Fibroblast of peridontal ligament (primary cell): Measurements from ENCODE around the gene VEGFC.

Experiments used
- DNase-seq: peaks from one replicate; pipeline ENCODE4 v3.0.0-alpha.2; 2010; ENCODE audit errors: extremely low read depth

The VEGFC gene

DNA sequence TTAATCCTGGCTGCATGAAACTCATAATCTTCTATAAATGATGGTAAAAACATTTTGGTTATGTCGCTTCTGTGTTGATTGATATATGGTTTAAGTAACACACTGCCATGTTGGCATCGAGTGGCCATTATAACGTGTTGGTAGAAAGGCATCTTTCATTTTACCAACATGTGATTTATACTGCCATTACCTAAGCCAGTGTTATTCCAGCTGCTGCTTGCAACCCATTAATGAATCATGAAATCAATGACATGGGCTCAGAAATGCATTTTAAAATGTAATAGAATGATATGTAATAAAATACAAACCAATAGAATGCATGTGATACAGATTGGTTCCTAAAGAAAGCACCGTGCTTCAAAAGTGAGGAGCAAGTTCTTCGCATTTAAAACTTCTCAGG is 102.0 kb downstream of the VEGFC start:
- DNase-seq: no peak

DNA sequence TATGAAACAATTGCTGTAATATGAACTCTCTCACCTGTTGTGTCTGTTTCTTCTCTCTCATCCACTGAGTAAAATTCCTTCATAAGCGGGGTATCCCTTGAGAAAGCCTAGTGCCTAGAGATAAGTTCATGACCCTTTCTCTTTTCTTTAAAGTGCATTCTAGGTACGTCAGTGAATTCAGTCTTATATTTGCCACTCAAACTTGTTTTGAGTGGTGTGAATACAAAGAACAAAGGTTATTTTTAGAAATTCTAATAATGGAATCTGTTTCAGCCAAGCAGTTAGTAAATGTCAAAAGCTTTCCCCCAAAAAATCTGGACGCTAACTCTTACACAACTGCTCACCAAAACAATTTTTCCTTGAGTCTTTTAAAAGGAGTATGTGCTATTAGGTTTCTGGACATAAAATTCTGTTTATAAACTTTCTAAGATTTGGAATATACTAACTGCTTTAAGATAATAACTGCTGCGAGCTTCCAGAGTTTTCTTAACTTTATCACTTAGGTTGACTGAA is 112.0 kb downstream of the VEGFC start:
- DNase-seq: peak; percentile 34

DNA sequence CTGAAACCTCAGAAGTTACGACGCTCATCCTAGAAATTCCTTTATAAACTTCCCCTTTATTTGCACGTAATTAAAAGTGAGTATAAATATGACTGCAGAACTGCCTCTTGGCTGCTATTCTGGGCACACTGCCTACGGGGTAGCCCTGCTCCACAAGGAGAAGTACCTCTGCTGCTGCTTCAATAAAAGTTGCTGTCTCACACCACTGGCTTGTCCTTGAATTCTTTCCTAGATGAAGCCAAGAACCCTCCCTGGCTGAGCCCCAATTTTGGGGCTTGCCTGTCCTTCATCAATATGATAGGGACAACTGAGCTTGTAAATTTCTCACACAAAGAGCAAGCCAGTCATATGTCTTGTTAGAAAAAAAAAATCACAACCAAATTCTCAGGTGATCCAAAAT is 115.8 kb downstream of the VEGFC start:
- no peak for DNase-seq

- DNase-seq: no peak
Observed at GRCh38 chr4:176675810-176676209, 116.9 kb downstream of the VEGFC start.

- no peak for DNase-seq
Observed at GRCh38 chr4:176671532-176671931, 121.2 kb downstream of the VEGFC start.

GRCh38 chr4:176668324-176668723 is 124.4 kb downstream of the VEGFC start:
- DNase-seq: peak; percentile 9

GRCh38 chr4:176664964-176665363 is 127.8 kb downstream of the VEGFC start:
- DNase-seq: no peak

DNA sequence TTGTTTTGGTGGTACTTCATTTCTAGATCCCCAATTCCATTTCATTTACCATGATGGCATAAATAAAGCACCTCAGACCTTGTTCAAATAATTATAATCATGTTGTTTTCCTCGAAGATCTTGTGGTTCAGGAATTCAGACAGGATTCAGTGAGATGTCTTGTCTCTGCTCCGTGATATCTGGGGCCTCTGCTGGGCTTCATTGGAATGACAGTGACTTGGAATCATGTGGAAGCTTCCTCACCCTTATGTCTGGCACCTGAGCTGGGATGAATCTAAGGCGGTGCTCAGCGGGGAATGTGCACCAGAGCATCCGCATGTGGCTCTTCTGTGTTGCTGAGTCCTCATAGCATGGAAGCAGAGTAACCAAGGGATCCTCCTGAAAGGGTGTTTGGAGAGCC is 132.2 kb downstream of the VEGFC start:
- no peak for DNase-seq

GRCh38 chr4:176656108-176656507 is 136.6 kb downstream of the VEGFC start:
- DNase-seq: peak; percentile 82

DNA sequence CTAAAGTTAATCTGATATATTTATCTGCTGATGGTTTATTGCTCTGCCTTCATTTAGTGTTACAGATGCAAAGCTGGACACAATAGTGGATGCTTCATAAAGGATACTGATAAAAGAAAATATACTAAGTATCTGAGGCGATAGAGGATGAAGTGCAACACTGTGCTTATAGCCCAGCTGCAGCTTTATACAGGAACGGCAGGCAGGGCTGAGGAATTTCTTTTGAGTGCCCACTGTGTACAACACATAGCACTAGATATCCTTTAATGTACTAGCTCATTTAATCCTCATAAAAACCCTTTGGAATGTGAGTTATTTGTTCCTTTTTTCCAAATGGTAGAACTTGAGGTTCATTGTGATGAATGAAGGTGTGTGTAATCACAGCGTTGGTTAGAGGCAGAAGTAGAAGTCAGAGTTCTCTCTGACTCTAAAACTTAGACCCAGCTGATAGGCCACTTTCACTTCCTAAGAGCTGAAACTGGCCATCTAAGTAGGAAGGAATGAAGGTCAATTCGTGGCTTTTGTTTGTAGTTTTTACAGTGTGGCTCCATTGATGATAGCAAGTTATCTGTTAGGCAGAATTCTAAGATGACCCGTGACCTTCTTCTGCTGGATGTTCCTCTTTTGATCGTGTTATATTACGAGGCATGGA is 138.0 kb downstream of the VEGFC start:
- DNase-seq: no peak

DNA sequence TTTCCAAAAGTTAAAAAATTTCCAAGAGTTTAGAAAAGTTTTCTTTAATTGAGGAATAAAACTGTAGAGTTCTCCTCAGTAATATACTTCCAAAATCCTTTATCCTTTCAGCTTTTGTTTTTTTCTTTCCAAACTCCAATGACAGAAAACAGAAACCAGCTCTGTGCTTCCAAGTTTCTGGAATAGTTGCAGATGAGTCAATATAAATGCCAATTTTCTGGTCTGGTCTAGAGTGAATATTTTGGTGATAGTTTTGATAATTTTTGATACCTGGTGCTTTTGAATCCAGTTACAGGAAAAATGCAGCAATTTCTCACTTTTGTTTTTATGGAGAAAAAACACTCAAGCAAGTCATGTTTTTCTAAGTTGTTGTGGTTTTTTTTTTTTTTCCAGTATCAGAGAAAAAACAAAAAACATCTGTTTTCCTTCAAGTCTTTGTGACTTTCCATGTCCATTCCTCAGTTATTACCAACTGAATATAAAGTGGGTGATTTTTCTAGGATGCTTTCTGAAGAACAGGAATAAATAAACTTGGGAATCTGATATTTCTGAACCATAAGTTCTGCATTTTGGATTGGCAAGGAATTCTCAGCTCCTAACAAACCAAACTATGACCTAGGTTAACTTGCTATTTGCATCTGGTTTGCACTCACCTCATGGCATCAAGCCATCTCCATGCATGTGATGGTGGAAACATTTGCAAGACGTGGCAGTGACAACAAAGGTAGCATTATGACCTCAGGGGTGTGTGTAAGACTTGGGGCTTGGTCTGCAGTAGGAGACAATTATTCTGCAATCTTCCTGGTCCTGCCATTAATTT is 139.1 kb downstream of the VEGFC start:
- peak; percentile 62 for DNase-seq

GRCh38 chr4:176646311-176646710 is 146.4 kb downstream of the VEGFC start:
- DNase-seq: no peak

DNA sequence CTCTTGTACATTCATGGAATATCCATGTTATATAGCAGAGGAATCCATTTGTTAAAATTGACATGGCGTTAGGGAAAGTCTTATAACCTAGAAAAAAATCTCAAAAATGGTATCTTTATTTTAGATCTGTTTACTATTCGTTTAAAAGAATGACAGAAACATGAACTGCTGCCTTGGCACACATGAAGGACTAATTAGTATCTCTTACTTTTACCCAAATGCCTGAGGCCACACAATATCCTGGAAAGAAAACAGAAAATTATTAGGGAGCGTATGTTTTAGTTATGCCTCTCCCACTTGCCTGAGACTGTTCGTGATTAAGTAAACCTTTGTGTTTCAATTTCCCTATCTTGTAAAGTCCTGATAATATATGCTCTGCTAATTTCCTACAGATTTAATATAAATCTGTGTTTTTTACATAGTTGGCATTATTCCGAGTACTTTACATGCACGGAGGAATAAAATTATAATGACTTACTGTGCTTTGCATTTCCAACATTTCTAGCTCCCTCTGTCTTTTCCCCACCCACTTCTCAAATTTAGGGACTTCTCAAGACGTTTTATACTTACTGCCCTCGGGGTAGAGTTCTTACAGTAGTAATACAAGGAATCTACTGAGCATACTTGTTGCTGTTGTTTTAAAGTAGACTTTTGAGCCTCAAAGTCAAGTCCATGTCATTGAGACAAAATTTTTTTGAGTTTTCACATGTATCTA is 147.3 kb downstream of the VEGFC start:
- DNase-seq: no peak

- no peak for DNase-seq
Observed at GRCh38 chr4:176642472-176642871, 150.2 kb downstream of the VEGFC start.

DNA sequence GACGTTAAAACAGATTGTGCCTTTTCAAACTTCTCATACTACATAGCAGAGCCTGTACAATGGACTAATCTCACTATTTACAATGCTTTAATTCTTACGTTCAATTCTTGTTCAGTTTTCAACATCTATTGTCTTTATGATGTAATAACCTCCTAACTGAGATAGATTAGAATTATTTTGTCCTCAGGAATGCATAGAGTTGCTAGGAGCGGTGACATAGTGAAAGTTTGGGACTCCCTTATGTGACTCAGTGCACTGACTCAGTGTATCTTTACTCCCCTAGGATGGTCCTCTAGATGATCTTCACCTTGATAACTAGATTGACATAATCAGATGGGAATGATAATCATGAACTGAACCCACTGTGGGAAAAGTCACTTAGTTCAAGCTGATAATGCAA is 151.5 kb downstream of the VEGFC start:
- DNase-seq: peak; percentile 73

DNA sequence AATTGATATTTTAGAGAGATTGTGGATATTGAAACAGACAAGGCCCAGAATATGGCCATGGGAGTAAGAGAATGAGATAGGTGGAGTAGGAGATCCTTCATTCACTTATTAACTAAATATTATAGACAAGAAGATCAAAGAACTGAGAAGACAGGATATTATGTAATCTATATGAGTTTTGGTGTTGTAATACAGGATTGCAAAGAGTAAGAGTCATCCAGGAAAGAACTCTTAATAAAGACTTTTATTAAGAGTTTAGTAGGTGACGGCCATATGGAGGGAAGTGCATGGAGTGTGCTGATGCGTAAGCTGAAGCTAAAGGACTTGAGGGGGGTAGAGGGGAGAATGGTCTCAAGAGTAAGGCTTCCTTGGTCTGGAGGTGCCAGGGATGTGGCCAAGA is 153.7 kb downstream of the VEGFC start:
- no peak for DNase-seq

DNA sequence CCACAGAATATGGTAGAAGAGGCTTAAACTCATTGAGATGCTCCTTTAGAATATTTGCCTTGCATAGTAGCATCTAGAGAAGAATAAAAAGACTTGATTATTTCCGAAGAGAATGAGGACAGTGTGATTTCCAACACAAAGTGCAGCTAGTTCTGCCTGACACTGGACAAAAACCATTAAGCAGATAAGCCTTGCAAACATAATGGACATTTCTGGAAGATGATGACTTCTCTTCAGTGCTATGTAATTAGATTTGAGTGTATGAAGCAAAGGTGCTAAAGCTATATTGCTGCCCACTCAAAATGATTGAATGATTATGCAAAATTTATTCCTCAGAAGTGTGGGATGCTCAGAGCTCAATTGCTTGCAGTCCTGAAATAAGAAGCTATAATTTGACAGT is 156.4 kb downstream of the VEGFC start:
- DNase-seq: no peak

DNA sequence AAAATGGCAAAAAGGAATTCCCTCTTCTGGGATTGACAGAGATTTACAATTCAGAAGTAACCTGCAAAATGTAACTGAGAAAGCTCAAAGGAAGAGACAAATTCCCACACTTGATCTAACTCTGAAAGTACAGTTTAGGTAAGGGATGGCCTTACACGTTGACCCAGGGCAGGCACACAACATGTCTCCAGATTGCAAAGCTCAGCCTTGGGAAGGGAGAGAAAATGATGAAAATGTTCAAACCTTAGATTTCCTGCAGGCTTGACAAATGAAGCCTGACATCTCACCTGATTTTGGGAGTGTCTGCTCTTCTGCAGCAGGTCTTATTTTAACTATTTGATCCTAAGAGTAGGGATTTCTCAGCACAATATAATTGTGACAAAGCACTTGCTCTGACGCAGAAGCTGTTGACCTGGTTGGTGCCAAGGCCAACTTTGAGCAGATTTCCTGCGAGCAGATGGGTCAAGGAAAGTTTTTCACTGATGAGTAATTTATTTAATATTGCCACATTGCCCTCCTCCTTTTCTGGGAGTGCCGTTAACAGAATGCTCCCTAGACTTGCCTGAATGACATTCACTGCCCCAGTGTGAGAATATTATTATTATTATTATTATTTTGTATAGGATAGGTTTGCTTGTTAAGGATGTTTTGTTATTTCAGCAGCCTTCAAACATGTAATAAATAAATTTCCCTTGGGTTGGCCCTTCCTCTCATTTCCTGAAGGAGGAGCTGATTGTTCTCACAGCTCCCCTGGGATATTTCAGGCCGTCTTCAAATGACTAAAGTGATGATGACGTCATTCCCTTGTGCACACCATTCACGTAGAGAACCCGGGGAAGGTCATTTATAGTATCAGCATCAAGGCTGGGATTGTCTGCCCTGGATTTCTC is 157.1 kb downstream of the VEGFC start:
- peak; percentile 74 for DNase-seq
